SK-N-SH (cell line): ENCODE results near the gene MRPS18A. TPM values are rescaled to one million over a fixed set of nuclear protein-coding genes. Genes with fewer than 3 reads are reported as not detected.

ENCODE experiments used
- CTCF ChIA-PET: fragments of 300-600, 350-600 bp; formaldehyde crosslinking; extraction: SDS; loops from one replicate; lab custom pipeline; 2021; lab: Yijun Ruan, JAX
- POLR2A ChIA-PET: fragments of 350-600 bp; sonication (Branson Sonifier 250); formaldehyde crosslinking; extraction: SDS; loops from one replicate; lab custom pipeline; 2020; ENCODE audit warnings: antibody characterized with exemption, inconsistent platforms; lab: Yijun Ruan, JAX
- DNase-seq: peaks from one replicate; pipeline ENCODE4 v3.0.0; 2012
- H2AFZ ChIP-seq: fragments of 200-600 bp; sonication (generic); 2 replicates; pipeline ENCODE4 v1.8.1; 2016; ENCODE audit warnings: antibody characterized with exemption, mild to moderate bottlenecking, low read depth
- H3F3A ChIP-seq: fragments of 200-600 bp; sonication (generic); replicated peaks from 2 replicates; pipeline ENCODE3; 2016; ENCODE audit warnings: antibody characterized with exemption, mild to moderate bottlenecking; ENCODE audit not compliant: insufficient read depth
- H3K27ac ChIP-seq, 2 experiments: fragments of 200-500 bp in 1 of 2; fragments of 200-600 bp in 1 of 2; sonication (Bioruptor generic) in 1 of 2; sonication (generic), shearing (Covaris generic) in 1 of 2; 2 replicates each; pipeline versions ENCODE4 v1.5.1 to v1.6.1; 2014 to 2016; ENCODE audit warnings: low read depth in 2 of 2, inconsistent platforms in 1 of 2, low read length in 1 of 2, mild to moderate bottlenecking in 1 of 2, mixed read lengths in 1 of 2
- H3K27me3 ChIP-seq: fragments of 200-600 bp; sonication (generic), shearing (Covaris generic); 2 replicates; pipeline ENCODE4 v1.6.1; 2016; ENCODE audit warnings: mixed run types; ENCODE audit not compliant: insufficient read depth
- H3K36me3 ChIP-seq, 2 experiments: fragments of 200-500 bp in 1 of 2; fragments of 200-600 bp in 1 of 2; sonication (Bioruptor generic) in 1 of 2; sonication (generic) in 1 of 2; replicated peaks in 1 of 2; 2 replicates each; pipeline versions ENCODE3 to v1.5.1; 2014 to 2016; ENCODE audit warnings: low read length in 1 of 2, mild to moderate bottlenecking in 1 of 2; ENCODE audit not compliant: insufficient read depth in 2 of 2, control insufficient read depth in 1 of 2
- H3K4me1 ChIP-seq, 2 experiments: fragments of 200-500 bp in 1 of 2; fragments of 200-600 bp in 1 of 2; sonication (Bioruptor generic) in 1 of 2; sonication (generic), shearing (Covaris generic) in 1 of 2; 2 replicates each; pipeline versions ENCODE4 v1.5.1 to v1.6.1; 2014 to 2016; ENCODE audit warnings: low read depth in 1 of 2, low read length in 1 of 2, mixed run types in 1 of 2; ENCODE audit not compliant: insufficient read depth in 2 of 2, control insufficient read depth in 1 of 2
- H3K4me2 ChIP-seq: fragments of 200-600 bp; sonication (generic), shearing (Covaris generic); 2 replicates; pipeline ENCODE4 v1.6.1; 2017; ENCODE audit warnings: mixed run types
- H3K4me3 ChIP-seq, 2 experiments: fragments of 200-500 bp in 1 of 2; fragments of 200-600 bp in 1 of 2; sonication (Bioruptor generic) in 1 of 2; sonication (generic), shearing (Covaris generic) in 1 of 2; 2 replicates each; pipeline versions ENCODE4 v1.5.1 to v1.8.1; 2014 to 2016; ENCODE audit warnings: low read depth in 2 of 2, inconsistent platforms in 1 of 2, low read length in 1 of 2, mild to moderate bottlenecking in 1 of 2, mixed read lengths in 1 of 2, moderate library complexity in 1 of 2
- H3K79me2 ChIP-seq: fragments of 200-600 bp; sonication (generic); 2 replicates; pipeline ENCODE4 v1.8.1; 2017; ENCODE audit warnings: mild to moderate bottlenecking; ENCODE audit not compliant: insufficient read depth
- H3K9ac ChIP-seq: fragments of 200-600 bp; sonication (generic); 2 replicates; pipeline ENCODE4 v1.6.1; 2017; ENCODE audit warnings: mixed run types
- H3K9me2 ChIP-seq: fragments of 200-600 bp; sonication (generic); 2 replicates; pipeline ENCODE4 v1.6.1; 2017; ENCODE audit warnings: mixed run types
- H3K9me3 ChIP-seq: fragments of 200-600 bp; sonication (generic); 2 replicates; pipeline ENCODE4 v1.6.1; 2017; ENCODE audit warnings: mixed run types, mild to moderate bottlenecking, moderate library complexity
- H4K20me1 ChIP-seq: fragments of 200-600 bp; sonication (generic); 2 replicates; pipeline ENCODE4 v1.6.1; 2017; ENCODE audit warnings: mild to moderate bottlenecking, mixed run types; ENCODE audit not compliant: insufficient read depth
- FOSL2 ChIP-seq: IDR thresholded peaks from 2 replicates; pipeline ENCODE4 v1.4.0; 2012; ENCODE audit warnings: low read depth, mild to moderate bottlenecking, moderate library complexity, borderline replicate concordance
- FOXJ3 ChIP-seq: sonication (generic); formaldehyde crosslinking; IDR thresholded peaks from 2 replicates; pipeline ENCODE4 v1.5.1; 2020; ENCODE audit warnings: mild to moderate bottlenecking, missing genetic modification reagents
- GATA2 ChIP-seq: sonication (generic); formaldehyde crosslinking; IDR thresholded peaks from 2 replicates; pipeline ENCODE4 v1.5.0; 2020; ENCODE audit warnings: mild to moderate bottlenecking, missing genetic modification reagents
- JUND ChIP-seq: IDR thresholded peaks from 2 replicates; pipeline ENCODE4 v1.4.0; 2012
- MEF2A ChIP-seq: IDR thresholded peaks from 2 replicates; pipeline ENCODE4 v1.4.0; 2012; ENCODE audit warnings: low read depth, borderline replicate concordance
- MXI1 ChIP-seq: IDR thresholded peaks from 2 replicates; pipeline ENCODE4 v1.6.1; 2012; ENCODE audit warnings: mild to moderate bottlenecking, low read depth, low read length, improper control_type of control experiment
- POLR2AphosphoS5 ChIP-seq: IDR thresholded peaks from 2 replicates; pipeline ENCODE4 v1.6.1; 2012; ENCODE audit warnings: low read depth, low read length
- RXRA ChIP-seq: IDR thresholded peaks from 2 replicates; pipeline ENCODE4 v1.4.0; 2012; ENCODE audit warnings: low read depth, mild to moderate bottlenecking, borderline replicate concordance
- SMC3 ChIP-seq: IDR thresholded peaks from 2 replicates; pipeline ENCODE4 v1.6.1; 2012; ENCODE audit warnings: low read depth, low read length, improper control_type of control experiment
- TAF1 ChIP-seq: IDR thresholded peaks from 2 replicates; pipeline ENCODE4 v1.6.1; 2012; ENCODE audit warnings: low read depth, mild to moderate bottlenecking, low read length, moderate library complexity, borderline replicate concordance
- YY1 ChIP-seq: IDR thresholded peaks from 2 replicates; pipeline ENCODE4 v1.4.0; 2012; ENCODE audit warnings: low read depth, mild to moderate bottlenecking
- WGBS: methylation state at CpG from one replicate; pipeline ENCODE4 v1.1.6; 2017; ENCODE audit warnings: low lambda C conversion rate; 5-methylcytosine and 5-hydroxymethylcytosine counted together
- polyA plus RNA-seq, 3 experiments: library from polyadenylated mRNA; depleted of rRNA; stranded (reverse); fragments of >200 nt; gene quantifications; 2 replicates each; pipeline ENCODE4 v1.2.3, GENCODE V29; 2012
- TF ChIP-seq, protein P1 (sequence below): IDR thresholded peaks from 2 replicates; pipeline ENCODE4 v1.6.1; 2012; ENCODE audit warnings: mild to moderate bottlenecking, low read depth, low read length, moderate library complexity
- TF ChIP-seq, protein P2 (sequence below): fragments of 200-600 bp; sonication (generic); IDR thresholded peaks from 2 replicates; pipeline ENCODE4 v1.6.1; 2017; ENCODE audit warnings: antibody characterized with exemption, mild to moderate bottlenecking, moderate library complexity
- TF ChIP-seq, protein P3 (sequence below): fragments of 150-350 bp; IDR thresholded peaks from 2 replicates; pipeline ENCODE4 v1.6.1; 2017; ENCODE audit warnings: antibody characterized with exemption, low read length, low read depth, borderline replicate concordance
- TF ChIP-seq, protein P4 (sequence below): IDR thresholded peaks from 2 replicates; pipeline ENCODE4 v1.4.0; 2012; ENCODE audit warnings: low read depth, borderline replicate concordance

The MRPS18A gene
- polyA plus RNA-seq, 1 of the 3 experiments (the other 2 are of a cell fraction): 57.0 TPM

DNA sequence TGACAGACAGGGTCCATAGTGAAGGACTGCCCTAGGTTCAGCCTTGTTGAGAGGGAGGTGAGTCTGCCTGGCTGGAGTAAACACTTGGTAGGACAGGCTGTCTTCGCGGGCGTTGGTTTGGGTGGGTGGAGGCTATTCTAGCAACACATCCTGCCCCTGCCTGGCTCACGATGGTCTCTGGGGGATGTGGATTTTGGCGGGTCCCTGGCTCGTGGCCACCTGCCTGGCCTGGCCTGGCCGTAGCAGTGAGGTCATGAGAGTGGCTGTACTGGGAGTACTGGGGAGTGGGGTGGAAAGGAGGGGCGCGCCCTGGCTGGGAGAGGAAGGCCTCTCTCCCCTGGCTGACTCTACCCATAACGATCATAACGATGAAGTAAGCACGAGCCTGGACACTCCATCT, 30.2 kb upstream of the MRPS18A start (continued):
- no peak for TF ChIP-seq FOXJ3 (CRISPR knock-in tag)

DNA sequence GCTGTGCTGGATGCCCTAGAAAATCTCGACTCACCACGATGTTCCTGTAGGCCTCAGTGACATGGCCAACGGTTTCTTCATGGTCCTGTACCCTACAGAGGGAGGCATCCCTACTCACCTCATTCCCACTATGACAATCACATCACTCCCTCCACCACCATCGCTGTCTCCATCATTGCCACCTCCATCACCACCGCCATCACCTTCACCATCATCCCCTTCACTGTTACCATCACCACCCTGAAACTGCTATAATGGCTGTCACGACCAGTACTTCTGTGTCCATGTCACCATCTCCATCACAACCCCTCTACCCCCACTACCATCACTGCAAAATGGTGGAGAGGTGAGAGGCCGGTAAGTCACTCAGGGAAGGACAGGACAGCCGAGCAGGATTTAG, 29.8 kb upstream of the MRPS18A start:
- ChIA-PET POLR2A (no interaction called here), CTCF (no interaction called here)
- WGBS: 61% methylated on average over 8 of the region's 8 CpGs
- Histone ChIP-seq H2AFZ (no peak overlapping the region), H3K4me1 (peaks cover 0 to 39% of the 10 kb centered on the region in 2 experiments; a peak in 1 of 4 replicates), H3K36me3 (no peaks in the 10 kb centered on the region), H3K9me2 (no peaks in the 10 kb centered on the region), H3K27ac (no peak overlapping the region), H3F3A (no peaks in the 10 kb centered on the region), H4K20me1 (no peaks in the 10 kb centered on the region), H3K27me3 (peaks cover 3% of the 10 kb centered on the region; the same call in 1 of the 2 replicates), H3K9me3 (no peaks in the 10 kb centered on the region), H3K79me2 (no peaks in the 10 kb centered on the region), H3K9ac (no peak overlapping the region), H3K4me2 (no peak overlapping the region), H3K4me3 (no peak overlapping the region)
- DNase-seq: no peak
- TF ChIP-seq, protein P1, sequence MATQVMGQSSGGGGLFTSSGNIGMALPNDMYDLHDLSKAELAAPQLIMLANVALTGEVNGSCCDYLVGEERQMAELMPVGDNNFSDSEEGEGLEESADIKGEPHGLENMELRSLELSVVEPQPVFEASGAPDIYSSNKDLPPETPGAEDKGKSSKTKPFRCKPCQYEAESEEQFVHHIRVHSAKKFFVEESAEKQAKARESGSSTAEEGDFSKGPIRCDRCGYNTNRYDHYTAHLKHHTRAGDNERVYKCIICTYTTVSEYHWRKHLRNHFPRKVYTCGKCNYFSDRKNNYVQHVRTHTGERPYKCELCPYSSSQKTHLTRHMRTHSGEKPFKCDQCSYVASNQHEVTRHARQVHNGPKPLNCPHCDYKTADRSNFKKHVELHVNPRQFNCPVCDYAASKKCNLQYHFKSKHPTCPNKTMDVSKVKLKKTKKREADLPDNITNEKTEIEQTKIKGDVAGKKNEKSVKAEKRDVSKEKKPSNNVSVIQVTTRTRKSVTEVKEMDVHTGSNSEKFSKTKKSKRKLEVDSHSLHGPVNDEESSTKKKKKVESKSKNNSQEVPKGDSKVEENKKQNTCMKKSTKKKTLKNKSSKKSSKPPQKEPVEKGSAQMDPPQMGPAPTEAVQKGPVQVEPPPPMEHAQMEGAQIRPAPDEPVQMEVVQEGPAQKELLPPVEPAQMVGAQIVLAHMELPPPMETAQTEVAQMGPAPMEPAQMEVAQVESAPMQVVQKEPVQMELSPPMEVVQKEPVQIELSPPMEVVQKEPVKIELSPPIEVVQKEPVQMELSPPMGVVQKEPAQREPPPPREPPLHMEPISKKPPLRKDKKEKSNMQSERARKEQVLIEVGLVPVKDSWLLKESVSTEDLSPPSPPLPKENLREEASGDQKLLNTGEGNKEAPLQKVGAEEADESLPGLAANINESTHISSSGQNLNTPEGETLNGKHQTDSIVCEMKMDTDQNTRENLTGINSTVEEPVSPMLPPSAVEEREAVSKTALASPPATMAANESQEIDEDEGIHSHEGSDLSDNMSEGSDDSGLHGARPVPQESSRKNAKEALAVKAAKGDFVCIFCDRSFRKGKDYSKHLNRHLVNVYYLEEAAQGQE: no peak
- no peak for TF ChIP-seq YY1
- TF ChIP-seq POLR2AphosphoS5: no peak
- no peak for TF ChIP-seq MEF2A
- TF ChIP-seq, protein P2, sequence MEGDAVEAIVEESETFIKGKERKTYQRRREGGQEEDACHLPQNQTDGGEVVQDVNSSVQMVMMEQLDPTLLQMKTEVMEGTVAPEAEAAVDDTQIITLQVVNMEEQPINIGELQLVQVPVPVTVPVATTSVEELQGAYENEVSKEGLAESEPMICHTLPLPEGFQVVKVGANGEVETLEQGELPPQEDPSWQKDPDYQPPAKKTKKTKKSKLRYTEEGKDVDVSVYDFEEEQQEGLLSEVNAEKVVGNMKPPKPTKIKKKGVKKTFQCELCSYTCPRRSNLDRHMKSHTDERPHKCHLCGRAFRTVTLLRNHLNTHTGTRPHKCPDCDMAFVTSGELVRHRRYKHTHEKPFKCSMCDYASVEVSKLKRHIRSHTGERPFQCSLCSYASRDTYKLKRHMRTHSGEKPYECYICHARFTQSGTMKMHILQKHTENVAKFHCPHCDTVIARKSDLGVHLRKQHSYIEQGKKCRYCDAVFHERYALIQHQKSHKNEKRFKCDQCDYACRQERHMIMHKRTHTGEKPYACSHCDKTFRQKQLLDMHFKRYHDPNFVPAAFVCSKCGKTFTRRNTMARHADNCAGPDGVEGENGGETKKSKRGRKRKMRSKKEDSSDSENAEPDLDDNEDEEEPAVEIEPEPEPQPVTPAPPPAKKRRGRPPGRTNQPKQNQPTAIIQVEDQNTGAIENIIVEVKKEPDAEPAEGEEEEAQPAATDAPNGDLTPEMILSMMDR: no peak
- no peak for TF ChIP-seq RXRA
- TF ChIP-seq FOXJ3 (CRISPR knock-in tag): no peak
- no peak for TF ChIP-seq SMC3
- no peak for TF ChIP-seq FOSL2
- no peak for TF ChIP-seq JUND
- TF ChIP-seq, protein P3, sequence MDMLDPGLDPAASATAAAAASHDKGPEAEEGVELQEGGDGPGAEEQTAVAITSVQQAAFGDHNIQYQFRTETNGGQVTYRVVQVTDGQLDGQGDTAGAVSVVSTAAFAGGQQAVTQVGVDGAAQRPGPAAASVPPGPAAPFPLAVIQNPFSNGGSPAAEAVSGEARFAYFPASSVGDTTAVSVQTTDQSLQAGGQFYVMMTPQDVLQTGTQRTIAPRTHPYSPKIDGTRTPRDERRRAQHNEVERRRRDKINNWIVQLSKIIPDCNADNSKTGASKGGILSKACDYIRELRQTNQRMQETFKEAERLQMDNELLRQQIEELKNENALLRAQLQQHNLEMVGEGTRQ: no peak
- TF ChIP-seq TAF1: no peak
- TF ChIP-seq, protein P4, sequence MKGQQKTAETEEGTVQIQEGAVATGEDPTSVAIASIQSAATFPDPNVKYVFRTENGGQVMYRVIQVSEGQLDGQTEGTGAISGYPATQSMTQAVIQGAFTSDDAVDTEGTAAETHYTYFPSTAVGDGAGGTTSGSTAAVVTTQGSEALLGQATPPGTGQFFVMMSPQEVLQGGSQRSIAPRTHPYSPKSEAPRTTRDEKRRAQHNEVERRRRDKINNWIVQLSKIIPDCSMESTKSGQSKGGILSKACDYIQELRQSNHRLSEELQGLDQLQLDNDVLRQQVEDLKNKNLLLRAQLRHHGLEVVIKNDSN: no peak
- TF ChIP-seq GATA2: no peak
- TF ChIP-seq MXI1: no peak
